ENCODE results near the gene CPNE6. TPM values are rescaled to one million over a fixed set of nuclear protein-coding genes. Genes with fewer than 3 reads are reported as not detected.

The CPNE6 gene
- total RNA-seq, 2 experiments from 2014 or later = not detected

DNA sequence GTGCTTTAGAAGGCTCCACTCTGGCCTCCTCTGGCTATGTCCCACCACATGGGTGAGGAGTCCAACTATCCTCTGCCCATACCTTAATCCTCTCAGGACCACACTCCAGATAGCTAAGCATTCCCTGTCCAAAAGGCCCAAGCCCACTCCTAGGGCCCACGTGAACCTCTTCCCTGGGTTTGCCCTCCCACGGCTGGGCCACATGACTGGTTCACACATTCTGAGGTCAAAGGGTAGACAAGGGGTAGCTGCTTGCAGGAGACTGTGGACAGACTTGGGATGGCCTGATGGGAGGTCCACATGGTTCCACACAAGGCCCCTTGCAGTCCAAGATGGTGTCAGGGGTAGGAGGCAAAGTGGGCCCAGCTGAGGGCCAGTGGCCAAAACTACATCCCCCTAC, 16.7 kb downstream of the CPNE6 start:
- H3K36me3 ChIP-seq (ENCODE audit: insufficient read depth, low read length) = no peaks in the 10 kb centered on the region
- H4K20me1 ChIP-seq (ENCODE audit: insufficient read depth, low read length) = no peaks in the 10 kb centered on the region
- no peak for TF ChIP-seq EZH2phosphoT487 (IDR thresholded peaks at IDR 0.05; ENCODE audit: borderline replicate concordance, low read depth, low read length)
- TF ChIP-seq, protein P1, sequence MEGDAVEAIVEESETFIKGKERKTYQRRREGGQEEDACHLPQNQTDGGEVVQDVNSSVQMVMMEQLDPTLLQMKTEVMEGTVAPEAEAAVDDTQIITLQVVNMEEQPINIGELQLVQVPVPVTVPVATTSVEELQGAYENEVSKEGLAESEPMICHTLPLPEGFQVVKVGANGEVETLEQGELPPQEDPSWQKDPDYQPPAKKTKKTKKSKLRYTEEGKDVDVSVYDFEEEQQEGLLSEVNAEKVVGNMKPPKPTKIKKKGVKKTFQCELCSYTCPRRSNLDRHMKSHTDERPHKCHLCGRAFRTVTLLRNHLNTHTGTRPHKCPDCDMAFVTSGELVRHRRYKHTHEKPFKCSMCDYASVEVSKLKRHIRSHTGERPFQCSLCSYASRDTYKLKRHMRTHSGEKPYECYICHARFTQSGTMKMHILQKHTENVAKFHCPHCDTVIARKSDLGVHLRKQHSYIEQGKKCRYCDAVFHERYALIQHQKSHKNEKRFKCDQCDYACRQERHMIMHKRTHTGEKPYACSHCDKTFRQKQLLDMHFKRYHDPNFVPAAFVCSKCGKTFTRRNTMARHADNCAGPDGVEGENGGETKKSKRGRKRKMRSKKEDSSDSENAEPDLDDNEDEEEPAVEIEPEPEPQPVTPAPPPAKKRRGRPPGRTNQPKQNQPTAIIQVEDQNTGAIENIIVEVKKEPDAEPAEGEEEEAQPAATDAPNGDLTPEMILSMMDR (conservative IDR thresholded peaks at IDR 0.05; ENCODE audit: low read length) = no peak
- no peak overlapping the region for H2AFZ ChIP-seq (ENCODE audit: low read length)
- no peak for DNase-seq (ENCODE audit: low spot score)
- no peaks in the 10 kb centered on the region for H3K79me2 ChIP-seq (ENCODE audit: insufficient read depth, low read depth, low read length)
- no peak overlapping the region for H3K27ac ChIP-seq (ENCODE audit: low read depth, low read length, poor library complexity, severe bottlenecking)
- POLR2A ChIA-PET = interaction anchor here (0.7 kb wide), 1 partner anchor 230 kb away, joined by 5 read pairs; no protein-coding TSS in a partner anchor
- BruUV-seq (replicated peaks) = no TSS peak
- H3K4me2 ChIP-seq (ENCODE audit: low read length) = no peak overlapping the region
- CTCF ChIA-PET (ENCODE audit: unreplicated experiment) = no interaction called here
- H3K9me3 ChIP-seq (ENCODE audit: low read length) = no peaks in the 10 kb centered on the region
- H3K4me1 ChIP-seq (ENCODE audit: insufficient read depth, low read length, poor library complexity, severe bottlenecking) = peaks cover 18% of the 10 kb centered on the region
- H3K4me3 ChIP-seq (ENCODE audit: low read depth, low read length, poor library complexity, severe bottlenecking) = no peak overlapping the region
- intact Hi-C loops (cut with micrococcal nuclease; ENCODE audit: unreplicated experiment) = no loop called here
- no peaks in the 10 kb centered on the region for H3K9me2 ChIP-seq (ENCODE audit: insufficient read depth, low read length)

DNA sequence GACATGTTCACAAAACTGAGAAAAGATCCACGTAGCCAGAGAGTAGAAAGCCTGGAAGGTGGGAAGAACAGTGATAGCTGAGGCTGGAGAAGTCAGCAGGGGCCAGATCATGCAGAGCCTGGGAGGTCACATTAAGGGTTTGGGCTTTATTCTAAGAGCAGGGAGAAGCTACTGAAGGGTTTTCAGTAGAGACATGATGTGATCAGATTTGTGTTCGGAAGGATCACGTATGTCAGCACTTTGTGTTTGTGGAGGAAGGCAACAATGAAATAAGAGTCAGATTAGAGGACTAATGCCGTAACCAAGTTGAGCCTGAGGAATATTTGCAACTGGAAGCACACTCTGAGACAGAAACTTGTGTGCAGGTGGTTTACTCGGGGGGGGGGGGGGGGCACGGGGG, 18.5 kb downstream of the CPNE6 start:
- H3K79me2 ChIP-seq (ENCODE audit: insufficient read depth, low read depth, low read length) = no peaks in the 10 kb centered on the region
- no peak for DNase-seq (ENCODE audit: low spot score)
- no peak overlapping the region for H3K4me2 ChIP-seq (ENCODE audit: low read length)
- no peak overlapping the region for H3K27ac ChIP-seq (ENCODE audit: low read depth, low read length, poor library complexity, severe bottlenecking)
- no peak overlapping the region for H2AFZ ChIP-seq (ENCODE audit: low read length)
- POLR2A ChIA-PET = interaction anchor here (0.7 to 1.4 kb wide), 4 partner anchors 38 to 414 kb away, joined by 3 to 4 read pairs (median 3); partner anchors contain the start of genes CARMIL3 and PSME2
- no peaks in the 10 kb centered on the region for H3K9me2 ChIP-seq (ENCODE audit: insufficient read depth, low read length)
- no peaks in the 10 kb centered on the region for H3K9me3 ChIP-seq (ENCODE audit: low read length)
- no TSS peak for BruUV-seq (replicated peaks)
- H4K20me1 ChIP-seq (ENCODE audit: insufficient read depth, low read length) = no peaks in the 10 kb centered on the region
- intact Hi-C loops (cut with micrococcal nuclease; ENCODE audit: unreplicated experiment) = loop anchor here (1.0 kb wide), 3 partner anchors 32 to 113 kb away; no protein-coding TSS in a partner anchor
- H3K4me1 ChIP-seq (ENCODE audit: insufficient read depth, low read length, poor library complexity, severe bottlenecking) = peaks cover 28% of the 10 kb centered on the region
- no peaks in the 10 kb centered on the region for H3K36me3 ChIP-seq (ENCODE audit: insufficient read depth, low read length)
- H3K4me3 ChIP-seq (ENCODE audit: low read depth, low read length, poor library complexity, severe bottlenecking) = no peak overlapping the region
- CTCF ChIA-PET (ENCODE audit: unreplicated experiment) = interaction anchor here (0.7 to 1.6 kb wide), 2 partner anchors 32 to 38 kb away, joined by 3 to 8 read pairs; partner anchors contain the start of gene CARMIL3
- TF ChIP-seq EZH2phosphoT487 (IDR thresholded peaks at IDR 0.05; ENCODE audit: borderline replicate concordance, low read depth, low read length) = no peak
- TF ChIP-seq, protein P1 (conservative IDR thresholded peaks at IDR 0.05; ENCODE audit: low read length) = no peak

DNA sequence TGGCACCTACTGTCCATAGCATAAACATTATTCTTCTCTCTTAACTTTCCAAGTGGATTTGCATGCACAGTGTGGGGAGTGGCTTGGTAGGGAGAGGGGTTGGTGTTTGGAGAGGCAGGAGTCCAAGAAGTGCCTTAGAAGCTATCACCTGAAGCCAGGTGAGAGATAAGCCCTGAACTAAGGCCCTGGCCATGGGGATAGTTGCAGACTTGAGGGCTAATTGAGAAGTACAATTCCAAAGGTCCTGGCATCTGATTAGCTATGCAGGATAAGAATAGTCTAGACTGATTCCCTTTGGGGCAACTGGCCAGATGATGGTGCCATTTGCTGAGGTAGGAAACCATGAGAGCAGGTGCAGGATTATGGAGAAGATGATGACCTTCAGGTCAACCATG, 20.7 kb downstream of the CPNE6 start:
- H3K79me2 ChIP-seq (ENCODE audit: insufficient read depth, low read depth, low read length) = no peaks in the 10 kb centered on the region
- H3K36me3 ChIP-seq (ENCODE audit: insufficient read depth, low read length) = no peaks in the 10 kb centered on the region
- H3K9me2 ChIP-seq (ENCODE audit: insufficient read depth, low read length) = no peaks in the 10 kb centered on the region
- ChIA-PET CTCF (ENCODE audit: unreplicated experiment) (interaction anchor here (2.2 kb wide), 1 partner anchor 18 kb away, joined by 8 read pairs; no protein-coding TSS in a partner anchor), POLR2A (interaction anchor here (0.7 to 6.8 kb wide), 5 partner anchors 11 to 139 kb away, joined by 3 to 80 read pairs (median 40); partner anchors contain the start of genes DCAF11 and NRL)
- H3K27ac ChIP-seq (ENCODE audit: low read depth, low read length, poor library complexity, severe bottlenecking) = no peak overlapping the region
- no peak overlapping the region for H2AFZ ChIP-seq (ENCODE audit: low read length)
- no peaks in the 10 kb centered on the region for H3K9me3 ChIP-seq (ENCODE audit: low read length)
- no TSS peak for BruUV-seq (replicated peaks)
- no peak for TF ChIP-seq EZH2phosphoT487 (IDR thresholded peaks at IDR 0.05; ENCODE audit: borderline replicate concordance, low read depth, low read length)
- TF ChIP-seq, protein P1 (conservative IDR thresholded peaks at IDR 0.05; ENCODE audit: low read length) = no peak
- no peak overlapping the region for H3K4me3 ChIP-seq (ENCODE audit: low read depth, low read length, poor library complexity, severe bottlenecking)
- no peak for DNase-seq (ENCODE audit: low spot score)
- H3K4me2 ChIP-seq (ENCODE audit: low read length) = no peak overlapping the region
- intact Hi-C loops (cut with micrococcal nuclease; ENCODE audit: unreplicated experiment) = no loop called here
- H4K20me1 ChIP-seq (ENCODE audit: insufficient read depth, low read length) = no peaks in the 10 kb centered on the region
- peaks cover 39% of the 10 kb centered on the region for H3K4me1 ChIP-seq (ENCODE audit: insufficient read depth, low read length, poor library complexity, severe bottlenecking)

All from OCI-LY7 (cell line).